B cell (primary cell): ENCODE measurements around the gene ARHGAP15. TPM values are rescaled to one million over a fixed set of nuclear protein-coding genes. Genes with fewer than 3 reads are reported as not detected.
A peak's percentile ranks its signal among the peaks of the same experiment; 100 is the strongest.

Experiments used
- ATAC-seq: fragments of 200-7000 bp; cut with Tn5 transposase; one replicate; pipeline ENCODE4 v1.10.0; 2021; ENCODE audit warnings: low read depth, mild to moderate bottlenecking, moderate number of reproducible peaks, moderate library complexity
- CTCF ChIA-PET: fragments of 350-600 bp; sonication (Branson Sonifier 250); formaldehyde crosslinking; loops from one replicate; lab custom pipeline; 2021; ENCODE audit warnings: antibody characterized with exemption, inconsistent platforms; lab: Charles Lee
- POLR2A ChIA-PET: fragments of 350-600 bp; sonication (Branson Sonifier 250); formaldehyde crosslinking; loops from one replicate; lab custom pipeline; 2021; ENCODE audit warnings: antibody characterized with exemption; lab: Charles Lee
- DNase-seq: peaks from one replicate; pipeline ENCODE4 v3.0.0; 2013
- H2AFZ ChIP-seq: 2 replicates; pipeline ENCODE4 v1.6.1; 2012; ENCODE audit warnings: mild to moderate bottlenecking, low read depth, low read length; ENCODE audit not compliant: insufficient read depth, poor library complexity, severe bottlenecking
- H3K27ac ChIP-seq, 2 donors: 1 replicate in 1 of 2; 2 replicates in 1 of 2; pipeline ENCODE4 v1.5.1; 2012 to 2013; ENCODE audit warnings: low read length in 2 of 2, mild to moderate bottlenecking in 2 of 2, moderate library complexity in 1 of 2
- H3K27me3 ChIP-seq, 4 experiments: fragments of 200-600 bp in 1 of 4; sonication (generic) in 1 of 4; replicated peaks in 1 of 4; 1 replicate in 2 of 4; 2 replicates in 2 of 4; pipeline versions ENCODE4 v1.6.1 to v1.7.0; 2013 to 2016; ENCODE audit warnings: low read length in 3 of 4, mild to moderate bottlenecking in 2 of 4, mixed read lengths in 1 of 4, moderate library complexity in 1 of 4; ENCODE audit not compliant: insufficient read depth in 4 of 4, control insufficient read depth in 3 of 4; ENCODE audit errors: control extremely low read depth in 1 of 4
- H3K36me3 ChIP-seq, 2 experiments: replicated peaks in 1 of 2; 1 replicate in 1 of 2; 2 replicates in 1 of 2; pipeline versions ENCODE4 v1.6.1 to v1.7.1; 2013; ENCODE audit warnings: low read length in 1 of 2; ENCODE audit not compliant: insufficient read depth in 2 of 2, control insufficient read depth in 1 of 2; ENCODE audit errors: control extremely low read depth in 1 of 2, extremely low read depth in 1 of 2
- H3K4me1 ChIP-seq, 2 donors: fragments of 200-600 bp in 1 of 2; sonication (generic) in 1 of 2; 1 replicate in 1 of 2; 2 replicates in 1 of 2; pipeline versions ENCODE4 v1.5.1 to v1.6.1; 2013 to 2017; ENCODE audit warnings: low read length in 2 of 2; ENCODE audit not compliant: control insufficient read depth in 2 of 2, insufficient read depth in 2 of 2
- H3K4me2 ChIP-seq: replicated peaks from 2 replicates; pipeline ENCODE3; 2012; ENCODE audit warnings: mild to moderate bottlenecking, low read depth, low read length; ENCODE audit not compliant: poor library complexity, severe bottlenecking
- H3K4me3 ChIP-seq, 5 experiments: fragments of 200-600 bp in 1 of 5; sonication (generic) in 1 of 5; 1 replicate in 3 of 5; 2 replicates in 2 of 5; pipeline versions ENCODE4 v1.5.1 to v1.7.0; 2011 to 2016; ENCODE audit warnings: low read length in 4 of 5, mild to moderate bottlenecking in 4 of 5, low read depth in 2 of 5, control low read depth in 1 of 5, moderate library complexity in 1 of 5; ENCODE audit not compliant: insufficient read depth in 1 of 5; ENCODE audit errors: control extremely low read depth in 1 of 5, extremely low read depth in 1 of 5
- H3K79me2 ChIP-seq: fragments of 200-600 bp; sonication (generic); one replicate; pipeline ENCODE4 v1.6.0; 2016; ENCODE audit warnings: low read length; ENCODE audit not compliant: control insufficient read depth, insufficient read depth
- H3K9ac ChIP-seq: fragments of 200-600 bp; sonication (generic); 2 replicates; pipeline ENCODE4 v1.6.1; 2017; ENCODE audit warnings: mild to moderate bottlenecking, low read length, moderate library complexity
- H3K9me3 ChIP-seq, 3 donors: one replicate each; pipeline versions ENCODE4 v1.6.1 to v1.7.1; 2013; ENCODE audit warnings: low read length in 2 of 3; ENCODE audit not compliant: control insufficient read depth in 2 of 3, insufficient read depth in 1 of 3; ENCODE audit errors: control extremely low read depth in 1 of 3
- H4K20me1 ChIP-seq: 2 replicates; pipeline ENCODE4 v1.6.0; 2012; ENCODE audit warnings: mild to moderate bottlenecking, low read length; ENCODE audit not compliant: insufficient read depth, control insufficient read depth, poor library complexity, severe bottlenecking
- H3K27ac Mint-ChIP-seq: one replicate; pipeline ENCODE4 v1.8.0; 2021; ENCODE audit warnings: mixed read lengths
- H3K27me3 Mint-ChIP-seq: one replicate; pipeline ENCODE4 v1.8.0; 2021; ENCODE audit warnings: mixed read lengths
- H3K4me1 Mint-ChIP-seq: one replicate; pipeline ENCODE4 v1.8.0; 2021; ENCODE audit warnings: mixed read lengths
- H3K4me3 Mint-ChIP-seq: one replicate; pipeline ENCODE4 v1.8.0; 2021; ENCODE audit warnings: mixed read lengths
- H3K9me3 Mint-ChIP-seq: one replicate; pipeline ENCODE4 v1.8.0; 2022; ENCODE audit warnings: mixed read lengths; ENCODE audit not compliant: insufficient read depth
- CTCF ChIP-seq: fragments of 200-600 bp; IDR thresholded peaks from one replicate; pipeline ENCODE4 v1.8.0; 2022; ENCODE audit warnings: antibody characterized with exemption, mild to moderate bottlenecking
- EZH2 ChIP-seq: IDR thresholded peaks from 2 replicates; pipeline ENCODE4 v1.6.1; 2012; ENCODE audit warnings: borderline replicate concordance, low read depth, mild to moderate bottlenecking, moderate library complexity, low read length; ENCODE audit not compliant: insufficient read depth, poor library complexity, severe bottlenecking
- WGBS: methylation state at CpG from one replicate; pipeline ENCODE4 v1.1.5; 2013; ENCODE audit warnings: missing lambda C conversion rate; ENCODE audit not compliant: insufficient coverage; 5-methylcytosine and 5-hydroxymethylcytosine counted together
- intact Hi-C: fragments of 100-400 bp; cut with micrococcal nuclease; formaldehyde crosslinking; loops from one replicate; pipeline ENCODE4 v1.10.0; 2022
- polyA plus RNA-seq: library from polyadenylated mRNA; depleted of rRNA; stranded (reverse); fragments of >200 nt; gene quantifications from 2 replicates; pipeline ENCODE4 v1.2.3, GENCODE V29; 2012
- total RNA-seq, 2 donors: library from RNA; stranded (reverse); fragments of 120-200 nt in 1 of 2; gene quantifications; 1 replicate in 1 of 2; 2 replicates in 1 of 2; pipeline versions ENCODE4 v1.2.3 to v1.2.4, GENCODE V29; 2013 to 2022

Gene ARHGAP15
- total and polyA plus RNA-seq, 2 donors (not counting 1 experiment from before 2014, with no cell fraction given), result 58.6 to 187 TPM

GRCh38 chr2:143150287-143150686 lies 21.1 kb downstream of the ARHGAP15 start:
- Histone ChIP-seq H3K79me2 (peaks cover 92% of the 10 kb centered on the region), H3K4me1 (peaks cover 82 to 91% of the 10 kb centered on the region in 2 donors), H3K36me3 (peaks cover 0 to 4% of the 10 kb centered on the region in 2 experiments), H3K4me2 (peak overlapping the region; percentile 65), H2AFZ (peak overlapping the region; percentile 68), H3K9me3 (no peaks in the 10 kb centered on the region), H3K27me3 (no peaks in the 10 kb centered on the region), H3K4me3 (peak overlapping the region in 3 of 5 experiments; percentile 12 to 34 (median 25)), H3K27ac (peak overlapping the region; percentile 62 to 78), H4K20me1 (peaks cover 5% of the 10 kb centered on the region), H3K9ac (peak overlapping the region; percentile 28)
- H3K9me3 Mint-ChIP-seq, result peaks cover 2% of the 10 kb centered on the region
- H3K4me1 Mint-ChIP-seq, result peaks cover 85% of the 10 kb centered on the region
- H3K27ac Mint-ChIP-seq, result peak overlapping the region; percentile 92
- ATAC-seq (peak; percentile 82), DNase-seq (peak; percentile 79)
- no peaks in the 10 kb centered on the region for H3K27me3 Mint-ChIP-seq
- peak overlapping the region; percentile 68 for H3K4me3 Mint-ChIP-seq
- 0% methylated on average over 3 of the region's 4 CpGs for WGBS
- ChIA-PET CTCF (interaction anchor here (3.6 kb wide), 1 partner anchor 11 kb away, joined by 23 read pairs; no protein-coding TSS in a partner anchor), POLR2A (interaction anchor here (0.9 kb wide), 1 partner anchor 8 kb away, joined by 3 read pairs; no protein-coding TSS in a partner anchor)
- TF ChIP-seq CTCF (no peak), EZH2 (no peak)
- intact Hi-C loops, result loop anchor here (1.0 kb wide), 2 partner anchors 9 to 22 kb away; no protein-coding TSS in a partner anchor

DNA sequence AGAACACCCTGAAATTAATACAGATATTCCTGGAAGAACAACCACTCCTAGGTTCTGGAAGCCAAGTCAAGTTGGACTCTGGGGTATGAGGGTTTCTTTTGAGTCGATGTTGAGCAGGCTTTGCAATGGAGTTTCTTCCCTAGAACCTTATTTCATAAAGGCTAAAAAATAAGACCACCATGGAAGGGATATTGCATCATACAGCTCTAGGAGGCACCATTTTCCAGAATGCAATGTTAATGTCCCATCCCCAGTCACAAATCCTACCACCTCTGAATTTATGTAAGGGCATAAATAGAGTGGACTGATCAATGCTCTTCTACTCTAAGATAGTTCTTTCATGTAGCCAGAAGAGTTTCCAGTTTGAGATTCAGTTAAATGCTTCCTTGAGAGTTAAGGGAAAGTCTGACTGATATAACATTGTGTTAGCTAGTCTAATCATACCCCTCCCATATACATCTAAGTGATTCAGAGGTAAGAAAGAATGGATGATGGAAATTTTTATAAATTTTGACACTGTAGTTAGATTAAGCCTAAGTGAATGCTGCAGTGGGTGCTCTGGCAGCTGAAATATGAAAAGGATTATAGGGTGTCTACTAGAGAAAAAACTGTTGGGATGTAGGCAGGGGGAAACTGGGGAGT lies 22.0 kb downstream of the ARHGAP15 start:
- Histone ChIP-seq H4K20me1 (peaks cover 5% of the 10 kb centered on the region), H3K27ac (peak overlapping the region; percentile 62 to 78), H3K4me3 (peak overlapping the region in 1 of 5 experiments; percentile 34), H3K36me3 (peaks cover 1 to 14% of the 10 kb centered on the region in 2 experiments), H3K4me2 (peak overlapping the region; percentile 65), H3K9ac (no peak overlapping the region), H2AFZ (no peak overlapping the region), H3K9me3 (no peaks in the 10 kb centered on the region), H3K4me1 (peaks cover 84 to 92% of the 10 kb centered on the region in 2 donors), H3K27me3 (no peaks in the 10 kb centered on the region), H3K79me2 (peaks cover 92% of the 10 kb centered on the region)
- H3K27ac Mint-ChIP-seq, result peak overlapping the region; percentile 85
- DNase-seq (no peak), ATAC-seq (no peak)
- H3K4me1 Mint-ChIP-seq, result peaks cover 86% of the 10 kb centered on the region
- POLR2A ChIA-PET, result interaction anchor here (0.5 kb wide), 1 partner anchor 9 kb away, joined by 3 read pairs; no protein-coding TSS in a partner anchor
- CTCF ChIA-PET, result interaction anchor here (1.0 to 12.7 kb wide), 5 partner anchors 10 to 117 kb away, joined by 3 to 130 read pairs (median 5); partner anchors contain the start of gene ARHGAP15
- H3K9me3 Mint-ChIP-seq, result peaks cover 2% of the 10 kb centered on the region
- intact Hi-C loops, result no loop called here
- H3K4me3 Mint-ChIP-seq, result no peak overlapping the region
- no CpG with 5 or more reads among the region's 1 CpG for WGBS
- TF ChIP-seq CTCF (no peak), EZH2 (no peak)
- no peaks in the 10 kb centered on the region for H3K27me3 Mint-ChIP-seq
